ENCODE data around the gene TMEM131. TPM values are rescaled to one million over a fixed set of nuclear protein-coding genes. Genes with fewer than 3 reads are reported as not detected.

TMEM131 gene
- total RNA-seq, 2 experiments from 2014 or later, result 17.4 to 32.3 TPM

- intact Hi-C loops (cut with micrococcal nuclease; ENCODE audit: unreplicated experiment), result no loop called here
- Histone ChIP-seq H3K4me1 (ENCODE audit: insufficient read depth, low read length, poor library complexity, severe bottlenecking) (no peaks in the 10 kb centered on the region), H3K27ac (ENCODE audit: low read depth, low read length, poor library complexity, severe bottlenecking) (no peak overlapping the region), H2AFZ (ENCODE audit: low read length) (no peak overlapping the region), H4K20me1 (ENCODE audit: insufficient read depth, low read length) (no peaks in the 10 kb centered on the region), H3K9me2 (ENCODE audit: insufficient read depth, low read length) (no peaks in the 10 kb centered on the region), H3K4me2 (ENCODE audit: low read length) (no peak overlapping the region), H3K36me3 (ENCODE audit: insufficient read depth, low read length) (peaks cover 33% of the 10 kb centered on the region; the same call in 1 of the 2 replicates), H3K9me3 (ENCODE audit: low read length) (no peaks in the 10 kb centered on the region), H3K4me3 (ENCODE audit: low read depth, low read length, poor library complexity, severe bottlenecking) (no peak overlapping the region), H3K79me2 (ENCODE audit: insufficient read depth, low read depth, low read length) (no peaks in the 10 kb centered on the region)
- POLR2A ChIA-PET, result interaction anchor here (0.6 kb wide), 1 partner anchor 1425 kb away, joined by 3 read pairs; no protein-coding TSS in a partner anchor
- CTCF ChIA-PET (ENCODE audit: unreplicated experiment), result no interaction called here
- no TSS peak for BruUV-seq (replicated peaks)
- no peak for DNase-seq (ENCODE audit: low spot score)
- no peak for TF ChIP-seq EZH2phosphoT487 (IDR thresholded peaks at IDR 0.05; ENCODE audit: borderline replicate concordance, low read depth, low read length)
- no peak for TF ChIP-seq CTCF (conservative IDR thresholded peaks at IDR 0.05; ENCODE audit: low read length)
These were observed 240.3 kb downstream of the TMEM131 start for GRCh38 chr2:97755491-97755890.

GRCh38 chr2:97754690-97755346 lies 240.9 kb downstream of the TMEM131 start:
- ChIA-PET CTCF (ENCODE audit: unreplicated experiment) (no interaction called here), POLR2A (interaction anchor here (0.6 kb wide), 1 partner anchor 1425 kb away, joined by 3 read pairs; no protein-coding TSS in a partner anchor)
- no peak overlapping the region for H3K4me3 ChIP-seq (ENCODE audit: low read depth, low read length, poor library complexity, severe bottlenecking)
- no peak for DNase-seq (ENCODE audit: low spot score)
- H3K4me1 ChIP-seq (ENCODE audit: insufficient read depth, low read length, poor library complexity, severe bottlenecking), result no peaks in the 10 kb centered on the region
- no peaks in the 10 kb centered on the region for H3K79me2 ChIP-seq (ENCODE audit: insufficient read depth, low read depth, low read length)
- no TSS peak for BruUV-seq (replicated peaks)
- H3K36me3 ChIP-seq (ENCODE audit: insufficient read depth, low read length), result peaks cover 30% of the 10 kb centered on the region; the same call in 1 of the 2 replicates
- H4K20me1 ChIP-seq (ENCODE audit: insufficient read depth, low read length), result no peaks in the 10 kb centered on the region
- no peaks in the 10 kb centered on the region for H3K9me2 ChIP-seq (ENCODE audit: insufficient read depth, low read length)
- TF ChIP-seq EZH2phosphoT487 (IDR thresholded peaks at IDR 0.05; ENCODE audit: borderline replicate concordance, low read depth, low read length) (no peak), CTCF (conservative IDR thresholded peaks at IDR 0.05; ENCODE audit: low read length) (no peak)
- H3K9me3 ChIP-seq (ENCODE audit: low read length), result no peaks in the 10 kb centered on the region
- no peak overlapping the region for H2AFZ ChIP-seq (ENCODE audit: low read length)
- no peak overlapping the region for H3K27ac ChIP-seq (ENCODE audit: low read depth, low read length, poor library complexity, severe bottlenecking)
- H3K4me2 ChIP-seq (ENCODE audit: low read length), result no peak overlapping the region
- intact Hi-C loops (cut with micrococcal nuclease; ENCODE audit: unreplicated experiment), result no loop called here
